ENCODE data around the gene MPP4.

Gene MPP4, protein sequence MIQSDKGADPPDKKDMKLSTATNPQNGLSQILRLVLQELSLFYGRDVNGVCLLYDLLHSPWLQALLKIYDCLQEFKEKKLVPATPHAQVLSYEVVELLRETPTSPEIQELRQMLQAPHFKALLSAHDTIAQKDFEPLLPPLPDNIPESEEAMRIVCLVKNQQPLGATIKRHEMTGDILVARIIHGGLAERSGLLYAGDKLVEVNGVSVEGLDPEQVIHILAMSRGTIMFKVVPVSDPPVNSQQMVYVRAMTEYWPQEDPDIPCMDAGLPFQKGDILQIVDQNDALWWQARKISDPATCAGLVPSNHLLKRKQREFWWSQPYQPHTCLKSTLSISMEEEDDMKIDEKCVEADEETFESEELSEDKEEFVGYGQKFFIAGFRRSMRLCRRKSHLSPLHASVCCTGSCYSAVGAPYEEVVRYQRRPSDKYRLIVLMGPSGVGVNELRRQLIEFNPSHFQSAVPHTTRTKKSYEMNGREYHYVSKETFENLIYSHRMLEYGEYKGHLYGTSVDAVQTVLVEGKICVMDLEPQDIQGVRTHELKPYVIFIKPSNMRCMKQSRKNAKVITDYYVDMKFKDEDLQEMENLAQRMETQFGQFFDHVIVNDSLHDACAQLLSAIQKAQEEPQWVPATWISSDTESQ

DNA sequence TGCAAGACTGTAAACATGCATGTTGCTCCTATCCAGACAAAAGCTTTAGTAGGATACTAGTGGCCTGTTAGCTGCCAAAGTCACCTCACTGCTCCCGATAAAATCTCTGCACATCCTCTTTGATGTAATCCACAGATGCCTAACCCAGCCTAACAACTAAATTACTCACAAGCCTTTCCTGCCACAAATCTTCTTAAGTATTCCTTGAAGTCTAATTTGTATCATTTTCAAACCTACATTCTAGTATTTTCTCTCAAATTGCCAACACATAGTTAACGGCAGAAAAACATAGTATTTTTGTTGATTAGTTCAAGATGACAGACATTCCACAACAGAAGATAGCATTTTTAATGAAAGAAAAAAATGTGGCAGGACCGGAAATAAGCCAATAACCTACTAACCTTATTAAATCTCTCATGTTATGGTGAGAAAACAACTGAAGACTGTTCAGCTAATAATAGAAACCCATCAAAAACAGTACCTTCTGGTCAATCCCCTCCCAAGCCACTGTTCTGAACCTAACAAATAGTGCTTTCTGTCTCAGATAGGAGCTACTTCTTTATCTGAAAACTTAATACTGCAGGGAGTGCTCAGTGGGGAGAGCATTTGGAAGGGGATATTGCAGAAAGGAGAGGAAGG, at the start of gene MPP4:
Gene MPP4, minus strand, starts transcription at position 57 of the 639 bp plus-strand sequence. CDS start 4,690 bp downstream, outside the sequence.
- peak; percentile 87 for DNase-seq (ENCODE audit: low spot score)

GRCh38 chr2:201746551-201746950, 48.1 kb upstream of the MPP4 start:
- DNase-seq (ENCODE audit: low spot score) = no peak

DNA sequence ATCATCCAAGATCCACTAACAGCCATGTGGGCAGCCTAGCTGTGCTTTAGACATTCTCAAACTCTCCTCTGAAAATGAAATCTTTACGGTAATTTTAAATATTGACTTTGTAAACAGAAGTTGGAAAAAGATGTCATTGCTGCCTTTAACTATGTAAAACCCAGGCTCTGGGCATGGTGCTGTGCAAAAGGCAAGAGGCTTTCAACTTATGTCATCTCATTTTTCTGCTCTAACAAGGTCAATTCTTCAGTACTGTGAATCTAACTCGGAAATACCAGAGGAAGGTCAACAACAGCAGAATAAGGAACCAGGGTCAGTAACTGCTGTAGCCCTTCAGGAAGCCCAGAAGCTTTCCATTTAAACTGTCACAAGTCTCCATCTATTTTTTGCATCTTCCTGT, 37.0 kb upstream of the MPP4 start:
- no peak for DNase-seq (ENCODE audit: low spot score)

- no peak for DNase-seq (ENCODE audit: low spot score)
Observed at GRCh38 chr2:201734111-201734510, 35.7 kb upstream of the MPP4 start.

- no peak for DNase-seq (ENCODE audit: low spot score)
Observed at GRCh38 chr2:201733544-201733943, 35.1 kb upstream of the MPP4 start.

GRCh38 chr2:201730651-201731285, 32.3 kb upstream of the MPP4 start:
- DNase-seq (ENCODE audit: low spot score) = no peak

GRCh38 chr2:201715459-201715858, 17.0 kb upstream of the MPP4 start:
- no peak for DNase-seq (ENCODE audit: low spot score)

- DNase-seq (ENCODE audit: low spot score) = no peak
Observed at GRCh38 chr2:201712726-201713125, 14.3 kb upstream of the MPP4 start.

DNA sequence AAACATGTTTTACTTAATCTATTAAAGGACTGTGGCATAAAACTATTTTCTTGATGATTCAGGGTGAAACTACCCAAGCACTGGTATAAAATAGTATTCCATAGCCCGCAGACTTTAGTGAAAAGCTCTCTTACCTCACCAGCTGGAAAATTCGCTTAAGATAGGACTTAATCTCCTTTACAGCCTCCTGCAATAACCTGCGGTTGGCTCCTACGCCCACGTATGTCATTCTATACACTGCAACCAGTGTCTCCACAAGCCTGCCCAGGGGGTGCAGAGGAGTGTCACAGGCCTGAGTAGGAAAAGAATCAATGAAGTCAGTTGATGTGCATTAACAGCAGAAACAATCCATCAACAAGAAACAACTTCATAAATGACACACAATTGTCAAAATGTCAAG, 11.3 kb upstream of the MPP4 start:
- DNase-seq (ENCODE audit: low spot score) = no peak

- DNase-seq (ENCODE audit: low spot score) = no peak
Observed at GRCh38 chr2:201709049-201709448, 10.6 kb upstream of the MPP4 start.

GRCh38 chr2:201707753-201708152, 9.3 kb upstream of the MPP4 start:
- DNase-seq (ENCODE audit: low spot score) = peak; percentile 20

- no peak for DNase-seq (ENCODE audit: low spot score)
Observed at GRCh38 chr2:201707142-201707541, 8.7 kb upstream of the MPP4 start.

DNA sequence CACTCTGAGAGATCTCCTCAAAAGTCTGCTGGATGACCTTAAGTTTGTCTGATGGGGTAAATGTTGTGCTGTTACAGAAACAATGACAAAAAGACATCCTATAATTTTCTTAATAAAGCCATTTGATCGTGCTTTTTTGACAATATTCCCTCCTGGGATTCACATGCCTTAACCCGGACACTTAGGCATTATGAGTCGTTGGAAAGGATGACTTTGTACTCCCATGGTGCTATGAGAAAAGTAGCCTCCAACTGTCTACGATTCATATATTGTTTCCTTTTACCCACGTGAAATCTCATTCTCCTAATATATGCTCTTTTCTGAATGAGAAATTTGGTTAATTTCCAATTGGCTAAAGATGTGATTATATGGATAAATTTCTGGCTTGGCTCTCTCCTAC, 6.1 kb upstream of the MPP4 start:
- no peak for DNase-seq (ENCODE audit: low spot score)

DNA sequence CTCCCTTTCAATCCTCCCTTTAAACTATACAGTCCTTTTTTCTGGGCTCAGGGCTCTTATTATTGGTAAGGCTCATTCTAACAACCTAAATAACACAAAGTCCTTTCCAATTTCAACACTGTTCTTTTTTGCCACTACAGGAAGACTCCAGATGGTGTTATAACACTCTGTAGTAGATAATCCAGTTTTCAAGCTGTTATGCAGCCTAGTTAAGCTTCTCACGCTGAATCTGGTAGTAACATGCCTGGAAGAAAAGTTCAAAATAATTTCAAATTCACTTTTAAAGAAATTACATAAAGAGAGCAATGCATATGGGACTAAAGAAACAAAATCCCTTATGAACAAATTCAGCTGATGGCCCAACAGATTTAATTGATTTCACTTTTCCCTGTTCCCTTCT, 3.2 kb upstream of the MPP4 start:
- DNase-seq (ENCODE audit: low spot score) = peak; percentile 76

- DNase-seq (ENCODE audit: low spot score) = peak; percentile 46
Observed at GRCh38 chr2:201699416-201699815, 972 bp upstream of the MPP4 start.

- peak; percentile 80 for DNase-seq (ENCODE audit: low spot score)
Observed at GRCh38 chr2:201697899-201698298, 545 bp downstream of the MPP4 start.

GRCh38 chr2:201696151-201696659, 2.2 kb downstream of the MPP4 start:
- DNase-seq (ENCODE audit: low spot score) = peak; percentile 43

- no peak for DNase-seq (ENCODE audit: low spot score)
Observed at GRCh38 chr2:201685156-201685555, 13.3 kb downstream of the MPP4 start.

GRCh38 chr2:201680743-201681142, 17.7 kb downstream of the MPP4 start:
- DNase-seq (ENCODE audit: low spot score) = peak; percentile 34

DNA sequence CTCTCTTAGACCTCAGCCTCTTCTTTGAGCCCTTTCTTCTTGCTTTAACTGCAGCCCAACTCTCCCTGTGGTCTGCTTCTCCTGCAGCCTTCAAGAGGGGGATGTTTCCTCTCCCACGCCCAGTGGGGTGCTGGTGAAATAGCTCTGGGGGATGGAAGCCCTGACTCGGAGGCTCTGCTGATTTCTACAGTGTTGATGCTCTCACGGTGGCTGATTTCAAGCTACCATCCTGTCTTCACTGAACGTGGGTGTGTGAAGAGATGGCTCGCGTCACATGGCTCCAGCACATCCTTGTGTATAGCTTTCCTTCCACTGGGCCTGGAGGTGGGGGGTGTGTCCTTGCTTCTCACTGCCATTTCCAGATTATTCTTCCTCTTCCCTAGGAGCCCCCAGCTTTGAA, 20.0 kb downstream of the MPP4 start:
- DNase-seq (ENCODE audit: low spot score) = no peak

DNA sequence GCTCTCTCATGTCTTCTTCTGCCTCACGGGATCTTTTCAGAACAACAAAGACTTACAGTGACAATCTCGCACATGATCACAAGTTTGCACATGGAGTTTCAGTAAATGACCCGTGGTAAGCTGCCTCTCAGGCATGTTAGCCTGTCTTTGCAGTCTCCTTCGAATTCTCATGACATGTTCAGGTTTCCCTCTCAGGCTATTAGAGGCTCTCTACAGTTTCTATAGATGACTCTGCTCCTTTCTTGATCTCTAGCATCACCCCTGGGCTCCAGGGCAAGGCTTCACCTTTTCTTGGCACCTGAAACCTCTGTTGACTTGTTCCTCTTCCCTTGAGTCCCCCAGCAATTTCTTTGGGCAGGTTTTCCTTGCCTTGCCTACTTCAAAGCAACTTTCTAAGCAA, 23.0 kb downstream of the MPP4 start:
- DNase-seq (ENCODE audit: low spot score) = no peak

DNA sequence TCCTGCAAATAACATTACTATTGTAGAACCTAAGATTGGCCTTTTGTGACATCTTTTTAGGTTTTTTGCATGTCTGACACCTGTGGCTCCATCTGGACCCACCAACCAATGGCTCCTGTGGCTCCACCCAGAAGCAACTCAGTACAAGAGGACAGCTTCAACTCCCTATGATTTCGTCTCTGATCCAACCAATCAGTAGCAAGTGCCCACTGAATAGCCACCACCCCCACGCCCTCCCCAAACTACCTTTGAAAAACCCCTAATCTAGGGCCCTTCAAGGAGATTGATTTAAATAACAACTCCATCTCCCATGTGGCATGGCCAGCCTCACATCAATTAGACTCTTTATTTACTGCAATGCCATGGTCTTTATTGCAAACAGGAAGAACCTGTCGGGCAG, 23.6 kb downstream of the MPP4 start:
- DNase-seq (ENCODE audit: low spot score) = no peak
